ENCODE results near the gene DCAF15.

Gene DCAF15

GRCh38 chr19:13931391-13932148 is 20.7 kb upstream of the DCAF15 start:
- no peak for DNase-seq

- DNase-seq: no peak
These were observed 20.1 kb upstream of the DCAF15 start for GRCh38 chr19:13932149-13932637.

GRCh38 chr19:13932911-13933393 is 19.4 kb upstream of the DCAF15 start:
- no peak for DNase-seq

GRCh38 chr19:13934785-13935109 is 17.6 kb upstream of the DCAF15 start:
- no peak for DNase-seq

- DNase-seq: no peak
These were observed 16.4 kb upstream of the DCAF15 start for GRCh38 chr19:13935765-13936510.

GRCh38 chr19:13937479-13938300 is 14.6 kb upstream of the DCAF15 start:
- DNase-seq: no peak

GRCh38 chr19:13938301-13939064 is 13.8 kb upstream of the DCAF15 start, which contains the start of gene PODNL1:
TSS of gene PODNL1 (minus strand) at chr19:13938417. CDS start at chr19:13938181, 236 bp downstream.
- DNase-seq: no peak

GRCh38 chr19:13942023-13942684 is 10.2 kb upstream of the DCAF15 start:
- DNase-seq: no peak

GRCh38 chr19:13946414-13946813 is 5.9 kb upstream of the DCAF15 start:
- DNase-seq: no peak

GRCh38 chr19:13951043-13951442 is 1.3 kb upstream of the DCAF15 start:
- DNase-seq: no peak

GRCh38 chr19:13951799-13952153 is 533 bp upstream of the DCAF15 start:
- DNase-seq: no peak

- DNase-seq: no peak
These were observed 722 bp downstream of the DCAF15 start for GRCh38 chr19:13952931-13953531.

GRCh38 chr19:13954185-13954584 is 1.9 kb downstream of the DCAF15 start:
- DNase-seq: no peak

GRCh38 chr19:13955662-13956364 is 3.5 kb downstream of the DCAF15 start:
- no peak for DNase-seq

- no peak for DNase-seq
These were observed 4.0 kb downstream of the DCAF15 start for GRCh38 chr19:13956365-13956744.

GRCh38 chr19:13957051-13957450 is 4.7 kb downstream of the DCAF15 start:
- no peak for DNase-seq

GRCh38 chr19:13958043-13958442 is 5.7 kb downstream of the DCAF15 start:
- DNase-seq: no peak

- no peak for DNase-seq
These were observed 7.0 kb downstream of the DCAF15 start for GRCh38 chr19:13959141-13959961.

- no peak for DNase-seq
These were observed 7.9 kb downstream of the DCAF15 start for GRCh38 chr19:13959962-13960862.

Data from NCI-H2029 treated with DMSO at 0.1 percent for 48 hours (cell line).